Body of pancreas (tissue), 4 donors: Measurements from ENCODE around the gene OR6X1.

Experiments used
- CTCF ChIP-seq, 7 experiments: fragments of 450-650 bp in 4 of 7; fragments of 200-600 bp in 3 of 7; sonication (generic) in 3 of 7; IDR thresholded peaks; one replicate each; pipeline ENCODE4 v1.5.1; 2016 to 2019; ENCODE audit warnings: antibody characterized with exemption in 7 of 7
- POLR2A ChIP-seq, 3 donors: fragments of 450-650 bp; IDR thresholded peaks; one replicate each; pipeline ENCODE4 v1.6.1; 2016; ENCODE audit warnings: antibody characterized with exemption in 3 of 3, mild to moderate bottlenecking in 2 of 3

DNA sequence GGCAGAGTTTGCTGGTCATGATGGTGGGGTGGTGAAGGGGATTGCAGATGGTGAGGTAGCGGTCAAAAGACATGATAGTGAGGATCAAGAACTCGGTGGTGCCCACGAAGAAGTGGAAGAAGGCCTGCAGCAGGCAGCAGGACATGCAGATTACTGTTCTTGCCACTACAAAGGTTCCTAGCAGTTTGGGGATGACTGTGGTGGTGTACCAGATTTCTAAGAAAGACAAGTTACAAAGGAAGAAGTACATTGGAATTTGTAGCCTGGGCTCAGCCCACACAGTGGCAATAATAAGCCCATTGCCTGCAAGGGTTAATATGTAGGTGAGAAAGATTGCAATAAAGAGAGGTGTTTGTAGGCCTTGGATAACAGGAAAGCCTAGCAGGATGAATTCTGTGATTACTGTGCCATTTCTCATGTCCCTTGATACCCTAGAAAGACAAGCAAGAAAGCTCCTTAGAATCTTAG lies at the start of gene OR6X1:
- no peak for TF ChIP-seq CTCF (IDR thresholded peaks at IDR 0.05)
- TF ChIP-seq POLR2A (IDR thresholded peaks at IDR 0.05): no peak
